HepG2 (cell line): Measurements from ENCODE around the gene PLEKHA6. TPM values are rescaled to one million over a fixed set of nuclear protein-coding genes. Genes with fewer than 3 reads are reported as not detected.

ENCODE experiments used
- ATAC-seq: fragments of 200-7000 bp; cut with Tn5 transposase; 3 replicates; pipeline ENCODE4 v1.9.1; 2020; ENCODE audit warnings: mild to moderate bottlenecking, moderate library complexity
- BruUV-seq: library from RNA; stranded (reverse); fragments of 400-500 nt; replicated peaks from 2 replicates; lab custom pipeline; 2021; lab: Mats Ljungman, UMichigan
- CTCF ChIA-PET: fragments of 300-600 bp; formaldehyde crosslinking; extraction: SDS; loops from one replicate; lab custom pipeline; 2021; ENCODE audit warnings: low total read pairs, inconsistent platforms, low intra/inter-chr PET ratio; lab: Yijun Ruan, JAX
- POLR2A ChIA-PET: fragments of 350-600 bp; sonication (Branson Sonifier 250); formaldehyde crosslinking; loops from one replicate; lab custom pipeline; 2020; ENCODE audit warnings: antibody characterized with exemption, inconsistent platforms; lab: Yijun Ruan, JAX
- DNase-seq: peaks from one replicate; pipeline ENCODE4 v3.0.0-alpha.2; 2015; ENCODE audit warnings: low spot score
- FAIRE-seq: peaks from 3 replicates; lab custom pipeline; 2011; peaks lifted over from hg19 to GRCh38; lab: Jason Lieb, UNC
- H2AFZ ChIP-seq: one replicate; pipeline ENCODE4 v1.6.1; 2011; ENCODE audit warnings: low read length, inconsistent platforms
- H3K27ac ChIP-seq: fragments of 300-600 bp; 3 replicates; pipeline ENCODE4 v1.8.0; 2011; ENCODE audit warnings: mixed run types, mild to moderate bottlenecking, mixed read lengths, low read length, inconsistent platforms; ENCODE audit not compliant: insufficient read depth; ENCODE audit errors: extremely low read length
- H3K27me3 ChIP-seq, 2 experiments: fragments of 200-600 bp in 1 of 2; 2 replicates in 1 of 2; 3 replicates in 1 of 2; pipeline versions ENCODE4 v1.6.0 to v1.8.0; 2011; ENCODE audit warnings: low read length in 2 of 2, mild to moderate bottlenecking in 2 of 2, moderate library complexity in 2 of 2, inconsistent platforms in 1 of 2; ENCODE audit not compliant: insufficient read depth in 2 of 2, control insufficient read depth in 1 of 2
- H3K36me3 ChIP-seq, 2 experiments: fragments of 200-600 bp in 1 of 2; replicated peaks in 1 of 2; 2 replicates in 1 of 2; 3 replicates in 1 of 2; pipeline versions ENCODE4 v1.5.1 to v1.8.0; 2011; ENCODE audit warnings: low read length in 2 of 2, inconsistent platforms in 1 of 2; ENCODE audit not compliant: insufficient read depth in 2 of 2, control insufficient read depth in 1 of 2
- H3K4me1 ChIP-seq: 2 replicates; pipeline ENCODE4 v1.5.1; 2012; ENCODE audit warnings: low read length, inconsistent platforms; ENCODE audit not compliant: insufficient read depth
- H3K4me2 ChIP-seq: 2 replicates; pipeline ENCODE4 v1.6.0; 2011; ENCODE audit warnings: low read depth, low read length, inconsistent platforms
- H3K4me3 ChIP-seq, 3 experiments: fragments of 200-600 bp in 1 of 3; sonication (generic), shearing (Covaris generic) in 1 of 3; replicated peaks in 1 of 3; 2 replicates each; pipeline ENCODE4 v1.5.1; 2011 to 2016; ENCODE audit warnings: low read length in 3 of 3, inconsistent platforms in 2 of 3, low read depth in 2 of 3, mild to moderate bottlenecking in 2 of 3, control low read depth in 1 of 3, mixed read lengths in 1 of 3; ENCODE audit not compliant: insufficient read depth in 1 of 3
- H3K79me2 ChIP-seq: one replicate; pipeline ENCODE4 v1.6.1; 2011; ENCODE audit warnings: low read length, inconsistent platforms; ENCODE audit not compliant: insufficient read depth
- H3K9ac ChIP-seq: 2 replicates; pipeline ENCODE4 v1.6.0; 2011; ENCODE audit warnings: mild to moderate bottlenecking, low read depth, low read length, inconsistent platforms; ENCODE audit not compliant: insufficient read depth
- H3K9me3 ChIP-seq: 2 replicates; pipeline ENCODE4 v1.5.1; 2012; ENCODE audit warnings: mild to moderate bottlenecking, low read length
- H4K20me1 ChIP-seq: 2 replicates; pipeline ENCODE4 v1.6.0; 2011; ENCODE audit warnings: inconsistent platforms, mild to moderate bottlenecking, low read length, moderate library complexity; ENCODE audit not compliant: insufficient read depth
- EED ChIP-seq: sonication (generic); formaldehyde crosslinking; IDR thresholded peaks from 2 replicates; pipeline ENCODE4 v1.5.0; 2020; ENCODE audit warnings: mild to moderate bottlenecking, missing genetic modification reagents
- HCFC1 ChIP-seq: fragments of 150-350 bp; IDR thresholded peaks from 2 replicates; pipeline ENCODE4 v1.6.1; 2014; ENCODE audit warnings: low read depth, low read length
- MED8 ChIP-seq: sonication (generic); formaldehyde crosslinking; IDR thresholded peaks from 2 replicates; pipeline ENCODE4 v1.8.1; 2023; ENCODE audit warnings: mild to moderate bottlenecking, missing genetic modification reagents; ENCODE audit not compliant: insufficient replicate concordance
- PHF8 ChIP-seq: sonication (generic); formaldehyde crosslinking; IDR thresholded peaks from 2 replicates; pipeline ENCODE4 v1.5.0; 2020; ENCODE audit warnings: missing genetic modification reagents
- SALL2 ChIP-seq: sonication (generic); formaldehyde crosslinking; IDR thresholded peaks from 2 replicates; pipeline ENCODE4 v1.8.1; 2023; ENCODE audit warnings: mild to moderate bottlenecking, missing genetic modification reagents, inconsistent platforms
- U2AF1 ChIP-seq: fragments of 200-400 bp; formaldehyde crosslinking; optimal IDR thresholded peaks from 2 replicates; pipeline ENCODE3; 2017; ENCODE audit warnings: mild to moderate bottlenecking, low read depth, low read length
- ZNF143 ChIP-seq: sonication (generic); formaldehyde crosslinking; IDR thresholded peaks from 2 replicates; pipeline ENCODE4 v1.4.0; 2020; ENCODE audit warnings: missing genetic modification reagents
- ZNF564 ChIP-seq: sonication (generic); formaldehyde crosslinking; IDR thresholded peaks from 2 replicates; pipeline ENCODE4 v1.8.1; 2023; ENCODE audit warnings: mild to moderate bottlenecking, missing genetic modification reagents
- ZNF713 ChIP-seq: sonication (generic); formaldehyde crosslinking; IDR thresholded peaks from 2 replicates; pipeline ENCODE4 v1.4.0; 2020; ENCODE audit warnings: mild to moderate bottlenecking, missing genetic modification reagents
- WGBS: methylation state at CpG from one replicate; pipeline ENCODE4 v1.1.6; 2017; ENCODE audit warnings: low lambda C conversion rate; 5-methylcytosine and 5-hydroxymethylcytosine counted together
- in situ Hi-C: cut with HindIII; loops from 2 replicates; pipeline ENCODE4 v1.10.0; 2017; ENCODE audit warnings: low pct_unique_long_range_greater_than_20kb; ENCODE audit not compliant: extremely low pct_ligation_motif_present
- intact Hi-C: fragments of 100-400 bp; cut with micrococcal nuclease; formaldehyde crosslinking; loops from one replicate; pipeline ENCODE4 v1.10.0; 2022; ENCODE audit not compliant: unreplicated experiment
- polyA plus RNA-seq, 8 experiments: library from polyadenylated mRNA; depleted of rRNA in 3 of 8; stranded (reverse) in 7 of 8; unstranded in 1 of 8; fragments of >200 nt; fragmentation: Illumina TruSeq in 4 of 8; extraction: Trizol in 4 of 8; gene quantifications; 2 replicates each; pipeline versions ENCODE4 v1.2.1 to v1.2.3, GENCODE V29; 2011 to 2016; ENCODE audit warnings: low read depth in 4 of 8, missing spikeins in 1 of 8, mixed read lengths in 1 of 8; ENCODE audit not compliant: insufficient read depth in 1 of 8
- total RNA-seq, 5 experiments: library from RNA; depleted of rRNA; stranded (reverse); fragments of >200 nt; fragmentation: Illumina TruSeq; extraction: Trizol; gene quantifications; 2 replicates each; pipeline ENCODE4 v1.2.3, GENCODE V29; 2016; ENCODE audit warnings: low read depth in 1 of 5
- TF ChIP-seq, protein P1 (sequence below): sonication (generic); formaldehyde crosslinking; IDR thresholded peaks from 2 replicates; pipeline ENCODE4 v1.8.0; 2022; ENCODE audit warnings: missing genetic modification reagents, mild to moderate bottlenecking, inconsistent platforms, borderline replicate concordance
- TF ChIP-seq, protein P2 (sequence below): IDR thresholded peaks from 2 replicates; pipeline ENCODE4 v1.6.1; 2016

Gene PLEKHA6
- total and polyA plus RNA-seq, 2 of the 13 experiments (the other 11 are each of a cell fraction or from before 2014, with no cell fraction given), result 5.3 to 11.4 TPM

DNA sequence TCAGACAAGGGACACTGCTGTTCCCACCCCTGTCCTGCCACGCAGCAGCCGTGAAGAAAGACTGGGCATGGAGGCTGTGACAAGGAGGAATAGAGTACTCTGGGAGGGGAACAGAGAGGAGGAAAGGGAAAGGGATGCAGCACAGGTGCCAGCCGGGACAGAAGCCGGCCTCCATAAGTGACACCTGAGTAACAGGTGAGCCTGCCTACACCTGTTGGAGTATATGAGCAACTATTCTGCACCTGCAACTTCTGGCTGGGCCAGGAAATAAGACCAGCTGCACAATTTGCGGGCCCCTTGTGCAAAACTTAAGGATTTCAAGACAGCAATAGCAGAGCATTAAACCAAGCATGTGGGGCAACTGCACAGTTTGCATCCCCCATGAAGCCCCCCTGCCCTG lies 73.4 kb downstream of the PLEKHA6 start:
- DNase-seq, result no peak
- H3K36me3 ChIP-seq, result no peaks in the 10 kb centered on the region
- no peak overlapping the region for H3K9ac ChIP-seq
- 97% methylated on average over 5 of the region's 5 CpGs for WGBS
- no peaks in the 10 kb centered on the region for H3K79me2 ChIP-seq
- no peaks in the 10 kb centered on the region for H4K20me1 ChIP-seq
- H3K4me3 ChIP-seq, result no peak overlapping the region
- peaks cover 40% of the 10 kb centered on the region for H3K4me1 ChIP-seq
- TF ChIP-seq ZNF143 (CRISPR knock-in tag) (no peak), EED (CRISPR knock-in tag) (no peak), U2AF1 (no peak), ZNF713 (CRISPR knock-in tag) (no peak), PHF8 (CRISPR knock-in tag) (no peak), SALL2 (CRISPR knock-in tag) (no peak), ZNF564 (CRISPR knock-in tag) (no peak), MED8 (CRISPR knock-in tag) (no peak), HCFC1 (no peak)
- TF ChIP-seq, protein P1, sequence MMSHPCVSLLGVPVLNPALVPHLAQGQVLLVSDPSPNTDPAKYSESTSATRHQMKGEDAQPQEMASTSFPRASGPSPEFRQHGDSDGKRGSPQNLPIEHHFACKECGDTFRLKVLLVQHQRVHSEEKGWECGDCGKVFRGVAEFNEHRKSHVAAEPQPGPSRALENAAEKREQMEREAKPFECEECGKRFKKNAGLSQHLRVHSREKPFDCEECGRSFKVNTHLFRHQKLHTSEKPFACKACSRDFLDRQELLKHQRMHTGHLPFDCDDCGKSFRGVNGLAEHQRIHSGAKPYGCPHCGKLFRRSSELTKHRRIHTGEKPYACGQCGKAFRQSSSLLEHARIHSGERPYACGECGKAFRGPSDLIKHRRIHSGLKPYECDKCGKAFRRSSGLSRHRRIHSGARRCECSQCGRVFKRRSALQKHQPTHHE (CRISPR knock-in tag), result no peak
- TF ChIP-seq, protein P2, sequence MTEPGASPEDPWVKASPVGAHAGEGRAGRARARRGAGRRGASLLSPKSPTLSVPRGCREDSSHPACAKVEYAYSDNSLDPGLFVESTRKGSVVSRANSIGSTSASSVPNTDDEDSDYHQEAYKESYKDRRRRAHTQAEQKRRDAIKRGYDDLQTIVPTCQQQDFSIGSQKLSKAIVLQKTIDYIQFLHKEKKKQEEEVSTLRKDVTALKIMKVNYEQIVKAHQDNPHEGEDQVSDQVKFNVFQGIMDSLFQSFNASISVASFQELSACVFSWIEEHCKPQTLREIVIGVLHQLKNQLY (CRISPR knock-in tag), result no peak
- TF ChIP-seq, all 625 proteins: peak for 0
- ChIA-PET CTCF (no interaction called here), POLR2A (no interaction called here)
- in situ Hi-C loops, result no loop called here
- Histone ChIP-seq H3K9me3 (no peaks in the 10 kb centered on the region), H3K27ac (no peak overlapping the region), H3K4me2 (no peak overlapping the region), H2AFZ (no peak overlapping the region), H3K27me3 (no peaks in the 10 kb centered on the region)
- no peak for FAIRE-seq
- no TSS peak for BruUV-seq
- intact Hi-C loops, result no loop called here
- no peak for ATAC-seq
